GM19240 (cell line): ENCODE measurements around the gene ARAF.

ENCODE experiments used
- DNase-seq: peaks from one replicate; pipeline ENCODE4 v3.0.0; 2011; ENCODE audit warnings: low spot score; ENCODE audit not compliant: insufficient read length

ARAF gene

GRCh38 chrX:47563801-47564315 lies 2.9 kb downstream of the ARAF start:
- no peak for DNase-seq

DNA sequence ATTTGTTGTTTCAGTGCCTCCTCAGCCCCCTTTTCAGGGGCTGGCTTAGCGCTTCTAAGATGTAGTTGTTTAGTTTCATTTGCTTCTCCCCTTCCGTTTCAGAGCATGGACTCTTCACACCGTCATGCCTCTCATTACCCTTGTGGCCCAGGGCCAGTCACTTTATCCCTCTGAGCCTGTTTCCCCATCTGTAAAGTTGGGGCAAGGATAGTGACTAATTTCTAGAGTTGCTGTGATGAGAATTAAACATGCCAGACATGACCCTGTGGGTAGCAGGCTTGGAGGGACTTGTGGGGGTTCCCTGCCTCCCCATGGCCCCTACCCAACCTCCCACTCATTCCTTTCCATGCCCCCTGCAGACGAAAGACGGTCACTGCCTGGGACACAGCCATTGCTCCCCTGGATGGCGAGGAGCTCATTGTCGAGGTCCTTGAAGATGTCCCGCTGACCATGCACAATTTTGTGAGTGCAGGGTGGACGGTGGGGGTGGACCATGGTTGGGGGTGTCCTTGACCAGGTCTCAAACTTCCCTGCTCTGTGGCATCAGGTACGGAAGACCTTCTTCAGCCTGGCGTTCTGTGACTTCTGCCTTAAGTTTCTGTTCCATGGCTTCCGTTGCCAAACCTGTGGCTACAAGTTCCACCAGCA lies 3.6 kb downstream of the ARAF start:
- no peak for DNase-seq

DNA sequence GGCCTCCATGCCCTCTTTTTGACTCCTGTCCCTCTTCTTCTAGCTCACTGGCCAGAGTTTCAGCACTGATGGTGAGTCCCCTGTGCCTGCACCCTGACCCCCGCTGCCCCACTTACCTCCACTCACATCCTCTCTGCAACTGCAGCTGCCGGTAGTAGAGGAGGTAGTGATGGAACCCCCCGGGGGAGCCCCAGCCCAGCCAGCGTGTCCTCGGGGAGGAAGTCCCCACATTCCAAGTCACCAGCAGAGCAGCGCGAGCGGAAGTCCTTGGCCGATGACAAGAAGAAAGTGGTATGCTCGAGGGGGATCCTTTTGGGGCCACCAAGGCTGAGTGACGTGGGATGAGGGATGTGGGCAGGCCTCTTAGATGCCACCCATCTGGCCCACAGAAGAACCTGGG lies 5.8 kb downstream of the ARAF start:
- no peak for DNase-seq

DNA sequence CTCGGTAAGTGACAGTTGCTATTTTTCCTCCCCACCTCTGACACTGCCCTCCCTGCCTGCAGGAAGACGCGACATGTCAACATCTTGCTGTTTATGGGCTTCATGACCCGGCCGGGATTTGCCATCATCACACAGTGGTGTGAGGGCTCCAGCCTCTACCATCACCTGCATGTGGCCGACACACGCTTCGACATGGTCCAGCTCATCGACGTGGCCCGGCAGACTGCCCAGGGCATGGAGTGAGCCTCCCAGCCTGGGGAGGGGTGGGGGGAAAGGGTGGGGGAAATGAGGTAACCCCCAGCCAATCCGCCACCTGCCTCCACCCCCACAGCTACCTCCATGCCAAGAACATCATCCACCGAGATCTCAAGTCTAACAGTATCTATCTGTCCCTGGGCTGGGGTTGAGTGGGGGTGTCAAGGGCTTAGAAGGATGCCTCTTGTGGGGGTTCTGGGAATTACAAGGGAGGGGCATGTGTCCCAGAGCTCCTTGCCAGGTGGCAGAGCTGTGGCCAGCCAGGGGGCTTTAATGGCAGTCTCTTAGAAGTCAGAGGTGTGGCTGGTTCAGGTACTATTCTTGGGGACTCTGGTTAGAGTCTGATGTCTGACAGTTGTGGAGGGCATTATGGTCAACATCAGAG lies 7.8 kb downstream of the ARAF start:
- no peak for DNase-seq

GRCh38 chrX:47570794-47571193 lies 9.8 kb downstream of the ARAF start:
- no peak for DNase-seq

DNA sequence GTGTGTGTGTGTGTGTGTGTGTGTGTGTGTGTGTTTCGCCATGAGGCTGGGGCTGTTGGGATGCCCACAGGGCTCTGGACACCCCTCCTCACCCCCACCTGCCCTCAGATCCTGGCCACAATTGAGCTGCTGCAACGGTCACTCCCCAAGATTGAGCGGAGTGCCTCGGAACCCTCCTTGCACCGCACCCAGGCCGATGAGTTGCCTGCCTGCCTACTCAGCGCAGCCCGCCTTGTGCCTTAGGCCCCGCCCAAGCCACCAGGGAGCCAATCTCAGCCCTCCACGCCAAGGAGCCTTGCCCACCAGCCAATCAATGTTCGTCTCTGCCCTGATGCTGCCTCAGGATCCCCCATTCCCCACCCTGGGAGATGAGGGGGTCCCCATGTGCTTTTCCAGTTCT lies 10.2 kb downstream of the ARAF start:
- DNase-seq, result no peak

- no peak for DNase-seq
Measured at GRCh38 chrX:47571896-47572295, 10.9 kb downstream of the ARAF start.

- no peak for DNase-seq
Measured at GRCh38 chrX:47572773-47573340, 11.9 kb downstream of the ARAF start.

- DNase-seq, result no peak
Measured at GRCh38 chrX:47573341-47574075, 12.5 kb downstream of the ARAF start.

DNA sequence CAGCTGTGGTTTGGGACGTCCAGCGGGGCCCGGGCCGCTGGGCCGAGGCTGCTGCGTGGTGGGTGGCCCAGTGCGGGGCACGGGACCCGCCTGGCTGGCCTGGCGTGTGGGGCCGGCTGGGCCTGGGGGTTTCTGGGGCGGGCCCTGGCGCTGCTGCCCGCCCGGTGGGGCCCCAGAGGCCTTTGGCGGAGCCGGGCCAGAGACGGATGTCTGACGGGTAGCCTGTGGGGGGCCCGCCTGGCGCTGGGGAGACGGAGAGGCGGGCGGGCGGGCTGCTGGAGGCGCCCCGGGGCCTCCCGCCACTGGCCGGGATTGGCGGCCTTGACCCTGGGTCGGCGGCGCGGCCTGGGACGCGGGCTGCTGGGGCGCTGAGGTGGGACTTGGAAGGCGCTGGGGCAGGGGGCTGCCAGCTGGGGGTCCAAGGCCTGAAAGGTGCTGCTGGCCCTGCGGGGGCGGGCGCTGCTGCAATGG lies 13.1 kb downstream of the ARAF start:
- no peak for DNase-seq

DNA sequence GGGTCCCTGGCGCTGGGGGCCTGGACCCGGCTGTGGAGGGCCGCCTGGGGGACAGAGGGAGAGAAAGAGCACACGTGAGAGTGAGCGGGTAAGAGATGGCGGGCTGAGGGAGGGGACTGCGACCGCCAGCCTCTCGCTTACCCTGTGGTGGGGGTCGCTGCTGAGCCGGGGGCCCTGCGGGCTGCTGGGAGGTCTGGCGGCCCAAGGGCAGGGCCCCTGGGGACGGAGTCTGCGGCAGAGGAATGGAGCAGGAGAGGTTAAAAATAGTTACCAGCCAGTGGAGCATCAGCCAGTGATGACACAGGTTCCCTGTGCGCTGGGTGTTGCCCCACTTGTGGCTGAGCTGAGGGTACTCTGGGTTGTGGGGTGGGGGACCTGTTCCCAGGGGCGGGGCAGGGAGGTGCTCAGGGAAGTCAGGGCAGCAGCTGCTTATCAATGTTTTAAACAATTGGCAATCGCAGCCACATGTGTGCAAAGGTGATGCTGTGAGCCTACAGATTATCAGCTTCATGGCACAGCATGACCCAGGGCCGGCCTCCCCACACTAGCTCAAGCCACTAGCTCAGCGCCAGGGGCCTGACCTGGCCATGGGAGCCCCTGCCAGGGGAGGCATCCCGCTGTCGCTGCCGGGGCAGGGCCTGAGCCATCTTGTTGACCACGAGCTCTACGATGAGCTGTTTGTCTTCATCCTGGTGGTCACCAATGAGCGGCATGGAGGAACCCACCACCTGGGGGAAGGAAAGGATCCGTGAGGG lies 13.7 kb downstream of the ARAF start:
- no peak for DNase-seq

GRCh38 chrX:47576021-47576898 lies 15.3 kb downstream of the ARAF start:
- no peak for DNase-seq

- no peak for DNase-seq
Measured at GRCh38 chrX:47577424-47577823, 16.4 kb downstream of the ARAF start.

DNA sequence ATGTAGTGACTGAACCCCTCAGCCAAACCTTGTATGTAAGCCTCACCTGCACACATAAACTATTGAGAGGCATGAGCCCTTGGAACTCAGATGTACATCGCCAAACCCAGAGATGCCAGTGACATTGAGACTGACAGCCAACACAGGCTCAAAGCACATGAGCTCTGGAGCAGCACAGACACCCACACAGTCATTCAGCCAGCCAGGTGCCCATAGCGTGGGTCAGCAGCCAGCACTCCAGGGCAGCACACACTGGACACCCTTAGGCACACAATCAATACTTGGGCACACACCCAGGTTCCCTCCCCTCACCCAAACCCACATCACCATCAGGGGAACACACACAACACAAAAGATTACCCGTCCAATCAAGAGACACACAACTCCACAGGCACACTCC lies 16.9 kb downstream of the ARAF start:
- DNase-seq, result no peak

- DNase-seq, result no peak
Measured at GRCh38 chrX:47578692-47579091, 17.7 kb downstream of the ARAF start.

DNA sequence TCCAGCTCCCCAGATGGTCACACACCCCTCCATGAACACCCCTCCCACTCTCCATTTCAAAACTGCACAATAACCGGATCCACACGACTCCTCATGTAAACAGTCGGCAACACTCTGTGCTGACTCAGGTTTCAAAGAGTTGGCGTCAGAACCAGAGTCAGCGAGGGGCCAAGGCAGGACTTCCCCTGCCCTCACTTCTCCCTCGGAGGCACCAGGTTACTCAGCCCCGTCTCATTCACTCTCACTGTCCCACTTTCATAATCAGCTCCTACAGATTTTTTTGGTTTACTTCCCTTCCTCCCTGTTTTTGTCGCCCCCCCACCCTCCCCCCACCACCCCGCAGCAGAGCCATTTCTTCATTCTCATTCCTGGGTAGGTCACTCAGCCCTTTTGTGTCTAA lies 18.5 kb downstream of the ARAF start:
- DNase-seq, result no peak

- peak; percentile 61 for DNase-seq
Measured at GRCh38 chrX:47581731-47582647, 21.0 kb downstream of the ARAF start, which contains the start of gene TIMP1. Gene TIMP1, plus strand, starts transcription at chrX:47582436. Its CDS starts 980 bp downstream, at chrX:47583416.

GRCh38 chrX:47583240-47583861 lies 22.3 kb downstream of the ARAF start:
- no peak for DNase-seq

DNA sequence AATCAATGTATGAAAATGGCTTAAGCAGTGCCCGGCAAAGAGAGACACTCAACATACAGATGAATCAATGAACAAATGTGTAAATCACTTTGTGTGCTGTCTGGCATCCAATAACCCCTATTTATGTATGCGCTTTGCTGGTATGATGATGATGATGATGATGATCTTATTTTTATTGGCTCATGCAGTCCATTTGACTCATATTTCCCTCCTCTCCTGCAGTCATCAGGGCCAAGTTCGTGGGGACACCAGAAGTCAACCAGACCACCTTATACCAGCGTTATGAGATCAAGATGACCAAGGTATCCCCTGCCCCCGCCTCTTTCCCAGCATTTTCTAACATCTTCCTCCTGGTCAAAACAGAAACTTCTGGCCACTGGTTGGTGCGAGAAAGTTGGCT lies 23.7 kb downstream of the ARAF start:
- no peak for DNase-seq
